HG03064 (cell line): Measurements from ENCODE around the gene SMOC1.
"Not testable (repeated sequence)": the region's sequence is repeated elsewhere in the genome, so short reads cannot be mapped to it uniquely, and the experiment has no call there.

Experiments
- ATAC-seq: cut with Tn5 transposase; IDR thresholded peaks from one replicate; pipeline ENCODE4 v1.9.1; 2021; ENCODE audit warnings: low read depth; ENCODE audit not compliant: unreplicated experiment

The SMOC1 gene

GRCh38 chr14:69896080-69896479 is 16.9 kb downstream of the SMOC1 start:
- ATAC-seq = no peak

GRCh38 chr14:69896972-69897371 is 17.8 kb downstream of the SMOC1 start:
- ATAC-seq = no peak

- no peak for ATAC-seq
Observed at GRCh38 chr14:69900603-69901002, 21.4 kb downstream of the SMOC1 start.

GRCh38 chr14:69901113-69901951 is 22.1 kb downstream of the SMOC1 start:
- no peak for ATAC-seq

GRCh38 chr14:69903046-69903445 is 23.8 kb downstream of the SMOC1 start:
- not testable (repeated sequence) for ATAC-seq

- ATAC-seq = no peak
Observed at GRCh38 chr14:69904246-69904645, 25.0 kb downstream of the SMOC1 start.

GRCh38 chr14:69906201-69906600 is 27.0 kb downstream of the SMOC1 start:
- no peak for ATAC-seq

- no peak for ATAC-seq
Observed at GRCh38 chr14:69909826-69910550, 30.8 kb downstream of the SMOC1 start.

GRCh38 chr14:69910871-69911270 is 31.7 kb downstream of the SMOC1 start:
- no peak for ATAC-seq

GRCh38 chr14:69913686-69914085 is 34.5 kb downstream of the SMOC1 start:
- ATAC-seq = no peak

GRCh38 chr14:69916396-69916795 is 37.2 kb downstream of the SMOC1 start:
- ATAC-seq = no peak

GRCh38 chr14:69917287-69917686 is 38.1 kb downstream of the SMOC1 start:
- no peak for ATAC-seq

GRCh38 chr14:69919815-69920214 is 40.6 kb downstream of the SMOC1 start:
- ATAC-seq = no peak

GRCh38 chr14:69921052-69921451 is 41.8 kb downstream of the SMOC1 start:
- ATAC-seq = no peak

- ATAC-seq = no peak
Observed at GRCh38 chr14:69922198-69922597, 43.0 kb downstream of the SMOC1 start.

- no peak for ATAC-seq
Observed at GRCh38 chr14:69924201-69924600, 45.0 kb downstream of the SMOC1 start.

- no peak for ATAC-seq
Observed at GRCh38 chr14:69928111-69928523, 48.9 kb downstream of the SMOC1 start.

GRCh38 chr14:69930780-69931379 is 51.7 kb downstream of the SMOC1 start:
- no peak for ATAC-seq

- ATAC-seq = no peak
Observed at GRCh38 chr14:69931960-69932359, 52.7 kb downstream of the SMOC1 start.

- ATAC-seq = no peak
Observed at GRCh38 chr14:69932391-69932790, 53.2 kb downstream of the SMOC1 start.

- no peak for ATAC-seq
Observed at GRCh38 chr14:69933623-69934275, 54.5 kb downstream of the SMOC1 start.
